HEK293 (cell line): Measurements from ENCODE around the gene PIP5KL1.
A peak's percentile ranks its signal among the peaks of the same experiment; 100 is the strongest.

Source experiments
- EGR2 ChIP-seq: fragments of 450-650 bp; formaldehyde crosslinking; IDR thresholded peaks from 2 replicates; pipeline ENCODE4 v1.5.1; 2016; ENCODE audit warnings: low read depth, missing biosample characterization, missing genetic modification characterization
- MYNN ChIP-seq: fragments of 450-650 bp; formaldehyde crosslinking; IDR thresholded peaks from 2 replicates; pipeline ENCODE4 v1.5.1; 2016; ENCODE audit warnings: missing biosample characterization, missing genetic modification characterization, borderline replicate concordance
- PRDM1 ChIP-seq: fragments of 450-650 bp; formaldehyde crosslinking; IDR thresholded peaks from 2 replicates; pipeline ENCODE4; 2016; ENCODE audit warnings: missing biosample characterization, missing genetic modification characterization
- PRDM6 ChIP-seq: fragments of 450-650 bp; formaldehyde crosslinking; IDR thresholded peaks from 2 replicates; pipeline ENCODE4 v1.5.1; 2017; ENCODE audit warnings: missing biosample characterization, missing genetic modification characterization
- RBAK ChIP-seq: fragments of 450-650 bp; formaldehyde crosslinking; IDR thresholded peaks from 2 replicates; pipeline ENCODE4 v1.5.1; 2016; ENCODE audit warnings: missing biosample characterization, missing genetic modification characterization
- SCRT1 ChIP-seq: fragments of 450-650 bp; formaldehyde crosslinking; IDR thresholded peaks from 2 replicates; pipeline ENCODE4 v1.5.1; 2016; ENCODE audit warnings: missing biosample characterization, missing genetic modification characterization, borderline replicate concordance
- YY1 ChIP-seq: fragments of 450-650 bp; formaldehyde crosslinking; IDR thresholded peaks from 2 replicates; pipeline ENCODE4 v1.5.1; 2018; ENCODE audit warnings: missing biosample characterization, missing genetic modification characterization
- ZBTB26 ChIP-seq: fragments of 450-650 bp; formaldehyde crosslinking; optimal IDR thresholded peaks from 2 replicates; pipeline ENCODE3; 2016; ENCODE audit warnings: missing biosample characterization, mild to moderate bottlenecking, missing genetic modification characterization
- ZBTB49 ChIP-seq: fragments of 450-650 bp; formaldehyde crosslinking; IDR thresholded peaks from 2 replicates; pipeline ENCODE4 v1.5.1; 2016; ENCODE audit warnings: missing biosample characterization, missing genetic modification characterization, low read depth
- ZBTB6 ChIP-seq: fragments of 450-650 bp; formaldehyde crosslinking; IDR thresholded peaks from 2 replicates; pipeline ENCODE4 v1.5.1; 2017; ENCODE audit warnings: missing biosample characterization, missing genetic modification characterization
- ZNF132 ChIP-seq: fragments of 450-650 bp; formaldehyde crosslinking; IDR thresholded peaks from 2 replicates; pipeline ENCODE4 v1.5.1; 2017; ENCODE audit warnings: missing biosample characterization, missing genetic modification characterization, borderline replicate concordance
- ZNF175 ChIP-seq: fragments of 450-650 bp; formaldehyde crosslinking; IDR thresholded peaks from 2 replicates; pipeline ENCODE4 v1.5.1; 2016; ENCODE audit warnings: missing biosample characterization, missing genetic modification characterization
- ZNF211 ChIP-seq: fragments of 450-650 bp; formaldehyde crosslinking; IDR thresholded peaks from 2 replicates; pipeline ENCODE4 v1.5.1; 2016; ENCODE audit warnings: low read depth, missing biosample characterization, missing genetic modification characterization
- ZNF223 ChIP-seq: fragments of 450-650 bp; formaldehyde crosslinking; IDR thresholded peaks from 2 replicates; pipeline ENCODE4 v1.5.1; 2016; ENCODE audit warnings: missing biosample characterization, missing genetic modification characterization
- ZNF302 ChIP-seq: fragments of 450-650 bp; formaldehyde crosslinking; IDR thresholded peaks from 2 replicates; pipeline ENCODE4 v1.5.1; 2016; ENCODE audit warnings: missing biosample characterization, missing genetic modification characterization, low read depth
- ZNF341 ChIP-seq: fragments of 450-650 bp; formaldehyde crosslinking; IDR thresholded peaks from 2 replicates; pipeline ENCODE4; 2016; ENCODE audit warnings: low read depth, missing biosample characterization, missing genetic modification characterization
- ZNF394 ChIP-seq: fragments of 450-650 bp; formaldehyde crosslinking; IDR thresholded peaks from 2 replicates; pipeline ENCODE4 v1.5.1; 2016; ENCODE audit warnings: missing biosample characterization, missing genetic modification characterization, mild to moderate bottlenecking, moderate library complexity, borderline replicate concordance
- ZNF521 ChIP-seq: fragments of 450-650 bp; formaldehyde crosslinking; IDR thresholded peaks from 2 replicates; pipeline ENCODE4 v1.5.1; 2017; ENCODE audit warnings: missing biosample characterization, mild to moderate bottlenecking, missing genetic modification characterization
- ZNF610 ChIP-seq: fragments of 450-650 bp; formaldehyde crosslinking; IDR thresholded peaks from 2 replicates; pipeline ENCODE4 v1.5.1; 2016; ENCODE audit warnings: missing biosample characterization, missing genetic modification characterization, borderline replicate concordance
- ZNF629 ChIP-seq: fragments of 450-650 bp; formaldehyde crosslinking; IDR thresholded peaks from 2 replicates; pipeline ENCODE4 v1.5.1; 2017; ENCODE audit warnings: missing biosample characterization, missing genetic modification characterization
- ZNF692 ChIP-seq: fragments of 450-650 bp; formaldehyde crosslinking; IDR thresholded peaks from 2 replicates; pipeline ENCODE4 v1.5.1; 2016; ENCODE audit warnings: missing biosample characterization, missing genetic modification characterization
- ZNF776 ChIP-seq: fragments of 450-650 bp; formaldehyde crosslinking; IDR thresholded peaks from 2 replicates; pipeline ENCODE4 v1.5.0; 2017; ENCODE audit warnings: missing biosample characterization, missing genetic modification characterization, borderline replicate concordance
- ZNF777 ChIP-seq: fragments of 450-650 bp; formaldehyde crosslinking; IDR thresholded peaks from 2 replicates; pipeline ENCODE4 v1.5.1; 2017; ENCODE audit warnings: missing biosample characterization, missing genetic modification characterization, borderline replicate concordance
- ZNF792 ChIP-seq: fragments of 450-650 bp; formaldehyde crosslinking; IDR thresholded peaks from 2 replicates; pipeline ENCODE4 v1.5.1; 2016; ENCODE audit warnings: missing biosample characterization, missing genetic modification characterization
- ZSCAN16 ChIP-seq: fragments of 450-650 bp; formaldehyde crosslinking; IDR thresholded peaks from 2 replicates; pipeline ENCODE4 v1.5.1; 2016; ENCODE audit warnings: missing biosample characterization, missing genetic modification characterization
- TF ChIP-seq, protein P1 (sequence below): fragments of 450-650 bp; formaldehyde crosslinking; IDR thresholded peaks from 2 replicates; pipeline ENCODE4 v1.5.1; 2016; ENCODE audit warnings: missing biosample characterization, missing genetic modification characterization
- TF ChIP-seq, protein P2 (sequence below): fragments of 450-650 bp; formaldehyde crosslinking; IDR thresholded peaks from 2 replicates; pipeline ENCODE4 v1.5.1; 2016; ENCODE audit warnings: missing biosample characterization, missing genetic modification characterization

The PIP5KL1 gene

GRCh38 chr9:127931092-127931881 lies 710 bp upstream of the PIP5KL1 start (continued):
- TF ChIP-seq ZNF692 (no peak; the same call in 1 of the 2 replicates), EGR2 (tag by site-specific recombination) (no peak), ZNF610 (tag by site-specific recombination) (no peak), YY1 (tag by site-specific recombination) (no peak), ZNF341 (tag by site-specific recombination) (no peak), RBAK (tag by site-specific recombination) (no peak), ZBTB26 (tag by site-specific recombination) (no peak), ZNF302 (tag by site-specific recombination) (no peak), ZNF394 (tag by site-specific recombination) (no peak), ZNF175 (tag by site-specific recombination) (no peak), ZBTB6 (no peak), PRDM6 (tag by site-specific recombination) (no peak), ZBTB49 (tag by site-specific recombination) (no peak), ZNF777 (no peak), ZNF521 (no peak), ZNF223 (tag by site-specific recombination) (no peak), ZNF792 (no peak), ZNF776 (tag by site-specific recombination) (no peak), ZNF132 (tag by site-specific recombination) (no peak), SCRT1 (tag by site-specific recombination) (no peak), PRDM1 (peak; percentile 93), ZNF629 (tag by site-specific recombination) (peak; percentile 98), ZNF211 (tag by site-specific recombination) (no peak), ZSCAN16 (tag by site-specific recombination) (no peak), MYNN (tag by site-specific recombination) (no peak)
- TF ChIP-seq, protein P1, sequence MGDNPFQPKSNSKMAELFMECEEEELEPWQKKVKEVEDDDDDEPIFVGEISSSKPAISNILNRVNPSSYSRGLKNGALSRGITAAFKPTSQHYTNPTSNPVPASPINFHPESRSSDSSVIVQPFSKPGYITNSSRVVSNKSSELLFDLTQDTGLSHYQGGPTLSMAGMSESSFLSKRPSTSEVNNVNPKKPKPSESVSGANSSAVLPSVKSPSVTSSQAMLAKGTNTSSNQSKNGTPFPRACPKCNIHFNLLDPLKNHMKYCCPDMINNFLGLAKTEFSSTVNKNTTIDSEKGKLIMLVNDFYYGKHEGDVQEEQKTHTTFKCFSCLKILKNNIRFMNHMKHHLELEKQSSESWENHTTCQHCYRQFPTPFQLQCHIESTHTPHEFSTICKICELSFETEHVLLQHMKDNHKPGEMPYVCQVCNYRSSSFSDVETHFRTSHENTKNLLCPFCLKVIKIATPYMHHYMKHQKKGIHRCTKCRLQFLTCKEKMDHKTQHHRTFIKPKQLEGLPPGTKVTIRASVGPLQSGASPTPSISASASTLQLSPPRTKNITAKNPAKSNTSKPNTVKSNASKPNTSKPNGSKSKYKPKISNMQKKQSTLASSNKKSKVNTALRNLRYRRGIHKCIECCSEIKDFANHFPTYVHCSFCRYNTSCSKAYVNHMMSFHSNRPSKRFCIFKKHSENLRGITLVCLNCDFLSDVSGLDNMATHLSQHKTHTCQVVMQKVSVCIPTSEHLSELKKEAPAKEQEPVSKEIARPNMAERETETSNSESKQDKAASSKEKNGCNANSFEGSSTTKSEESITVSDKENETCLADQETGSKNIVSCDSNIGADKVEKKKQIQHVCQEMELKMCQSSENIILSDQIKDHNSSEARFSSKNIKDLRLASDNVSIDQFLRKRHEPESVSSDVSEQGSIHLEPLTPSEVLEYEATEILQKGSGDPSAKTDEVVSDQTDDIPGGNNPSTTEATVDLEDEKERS (tag by site-specific recombination), result no peak
- TF ChIP-seq, protein P2, sequence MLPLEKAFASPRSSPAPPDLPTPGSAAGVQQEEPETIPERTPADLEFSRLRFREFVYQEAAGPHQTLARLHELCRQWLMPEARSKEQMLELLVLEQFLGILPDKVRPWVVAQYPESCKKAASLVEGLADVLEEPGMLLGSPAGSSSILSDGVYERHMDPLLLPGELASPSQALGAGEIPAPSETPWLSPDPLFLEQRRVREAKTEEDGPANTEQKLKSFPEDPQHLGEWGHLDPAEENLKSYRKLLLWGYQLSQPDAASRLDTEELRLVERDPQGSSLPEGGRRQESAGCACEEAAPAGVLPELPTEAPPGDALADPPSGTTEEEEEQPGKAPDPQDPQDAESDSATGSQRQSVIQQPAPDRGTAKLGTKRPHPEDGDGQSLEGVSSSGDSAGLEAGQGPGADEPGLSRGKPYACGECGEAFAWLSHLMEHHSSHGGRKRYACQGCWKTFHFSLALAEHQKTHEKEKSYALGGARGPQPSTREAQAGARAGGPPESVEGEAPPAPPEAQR (tag by site-specific recombination), result no peak
